Mesangial cell (primary cell): ENCODE results near the gene PRR20C. TPM values are rescaled to one million over a fixed set of nuclear protein-coding genes. Genes with fewer than 3 reads are reported as not detected.

Experiments used
- total RNA-seq: library from RNA; depleted of rRNA; stranded (reverse); fragments of >200 nt; gene quantifications from 2 replicates; pipeline ENCODE4 v1.2.3, GENCODE V29; 2015

Gene PRR20C
- not detected in 2 replicates for total RNA-seq

GRCh38 chr13:57153761-57154160 is at the start of gene PRR20C:
TSS of gene PRR20C (plus strand) at chr13:57154061. CDS start at chr13:57154448, 387 bp downstream.

GRCh38 chr13:57140235-57140968 is 13.5 kb upstream of the PRR20C start, which contains the start of gene PRR20A:
TSS of gene PRR20A (plus strand) at chr13:57140918. CDS start at chr13:57141305, 387 bp downstream.

GRCh38 chr13:57147188-57147587 is 6.7 kb upstream of the PRR20C start, which contains the start of gene PRR20B:
TSS of gene PRR20B (plus strand) at chr13:57147488. CDS start at chr13:57147875, 387 bp downstream.

GRCh38 chr13:57160332-57160731 is 6.5 kb downstream of the PRR20C start, which contains the start of gene PRR20D:
TSS of gene PRR20D (plus strand) at chr13:57160632. CDS start at chr13:57161019, 387 bp downstream.

GRCh38 chr13:57166897-57167296 is 13.0 kb downstream of the PRR20C start, which contains the start of gene PRR20E:
TSS of gene PRR20E (plus strand) at chr13:57167197. CDS start at chr13:57167584, 387 bp downstream.

Other genes starting within 250 kb of the PRR20C start
- not detected in 2 replicates for gene PRR20A, start 13.1 kb upstream of the PRR20C start, total RNA-seq
- not detected in 2 replicates for gene PRR20B, start 6.6 kb upstream of the PRR20C start, total RNA-seq
- not detected in 2 replicates for gene PRR20D, start 6.6 kb downstream of the PRR20C start, total RNA-seq
- gene PRR20E, start 13.1 kb downstream of the PRR20C start, total RNA-seq, result not detected in 2 replicates